A172 (cell line): ENCODE measurements around the gene MYH11. TPM values are rescaled to one million over a fixed set of nuclear protein-coding genes. Genes with fewer than 3 reads are reported as not detected.
"Not testable (repeated sequence)": the region's sequence is repeated elsewhere in the genome, so short reads cannot be mapped to it uniquely, and the experiment has no call there.

Experiments
- DNase-seq: peaks from one replicate; pipeline ENCODE4 v3.0.0-alpha.2; 2015; ENCODE audit warnings: low spot score
- total RNA-seq: library from RNA; depleted of rRNA; stranded (reverse); fragments of >200 nt; shearing (Covaris generic); gene quantifications from 2 replicates; pipeline ENCODE4 v1.2.3, GENCODE V29; 2014; rRNA removed

The MYH11 gene
- total RNA-seq, 1 experiment from 2014 or later, result not detected

DNA sequence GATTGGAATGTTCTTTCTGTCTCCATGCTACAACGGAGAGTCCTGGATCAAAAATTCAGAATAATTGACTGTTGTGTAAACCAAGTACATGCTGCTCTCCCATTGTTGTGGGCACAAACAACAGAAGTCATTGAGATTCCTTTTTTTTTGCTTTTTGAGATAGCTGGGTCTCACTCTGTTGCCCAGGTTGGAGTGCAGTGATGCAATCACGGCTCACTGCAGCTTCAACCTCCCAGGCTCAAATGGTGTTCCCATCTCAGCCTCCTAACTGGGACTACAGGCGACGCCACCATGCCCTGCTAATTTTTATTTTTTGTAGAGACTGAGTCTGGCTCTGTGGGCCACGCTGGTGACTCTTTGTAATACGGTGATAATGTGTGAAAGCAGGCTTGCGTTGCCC lies 182.3 kb downstream of the MYH11 start:
- no peak for DNase-seq

DNA sequence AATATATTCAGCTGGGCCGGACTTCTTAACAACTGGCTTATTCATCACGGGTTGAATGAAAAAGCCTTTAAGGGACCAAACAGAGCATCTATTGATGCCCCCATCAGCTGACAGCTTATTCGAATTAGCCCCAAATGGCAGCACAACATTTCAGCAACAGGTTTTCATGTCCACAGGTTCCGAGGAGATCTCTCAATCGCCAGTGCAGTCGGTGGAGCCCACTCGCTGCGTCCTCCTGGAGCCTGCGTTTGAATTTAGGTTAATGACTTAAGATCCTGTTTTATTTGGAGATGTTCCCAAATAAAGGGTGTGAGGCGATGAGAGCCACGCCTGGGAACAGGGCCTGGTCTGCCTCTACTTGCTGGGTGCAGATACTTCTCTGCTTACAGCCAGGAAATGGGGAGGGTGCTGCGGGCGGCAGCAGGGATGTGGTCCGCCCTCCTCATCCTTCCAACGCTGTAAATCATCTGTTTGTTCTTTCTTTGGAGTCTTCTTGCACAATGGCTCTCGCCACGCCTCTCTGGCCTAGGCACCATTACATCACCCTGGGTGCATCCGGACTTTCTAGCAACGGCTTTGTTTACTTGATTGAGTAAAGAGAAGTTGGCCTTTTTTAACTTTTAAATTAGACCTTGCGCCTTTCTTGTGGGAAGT lies 184.2 kb downstream of the MYH11 start:
- peak; percentile 98 for DNase-seq

DNA sequence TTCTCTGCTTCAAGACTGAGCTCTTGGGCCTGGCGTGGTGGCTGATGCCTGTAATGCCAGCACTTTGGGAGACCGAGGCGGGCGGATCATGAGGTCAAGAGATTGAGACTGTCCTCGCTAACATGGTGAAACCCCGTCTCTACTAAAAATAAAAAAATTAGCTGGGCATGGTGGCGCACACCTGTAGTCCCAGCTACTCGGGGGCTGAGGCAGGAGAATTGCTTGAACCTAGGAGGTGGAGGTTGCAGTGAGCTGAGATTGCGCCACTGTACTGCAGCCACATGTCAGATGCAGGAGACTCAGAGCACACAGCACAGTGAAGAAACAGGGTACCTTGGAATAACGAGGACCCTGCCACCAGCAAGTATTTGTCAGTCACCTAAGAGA lies 184.7 kb downstream of the MYH11 start:
- DNase-seq, result not testable (repeated sequence)

DNA sequence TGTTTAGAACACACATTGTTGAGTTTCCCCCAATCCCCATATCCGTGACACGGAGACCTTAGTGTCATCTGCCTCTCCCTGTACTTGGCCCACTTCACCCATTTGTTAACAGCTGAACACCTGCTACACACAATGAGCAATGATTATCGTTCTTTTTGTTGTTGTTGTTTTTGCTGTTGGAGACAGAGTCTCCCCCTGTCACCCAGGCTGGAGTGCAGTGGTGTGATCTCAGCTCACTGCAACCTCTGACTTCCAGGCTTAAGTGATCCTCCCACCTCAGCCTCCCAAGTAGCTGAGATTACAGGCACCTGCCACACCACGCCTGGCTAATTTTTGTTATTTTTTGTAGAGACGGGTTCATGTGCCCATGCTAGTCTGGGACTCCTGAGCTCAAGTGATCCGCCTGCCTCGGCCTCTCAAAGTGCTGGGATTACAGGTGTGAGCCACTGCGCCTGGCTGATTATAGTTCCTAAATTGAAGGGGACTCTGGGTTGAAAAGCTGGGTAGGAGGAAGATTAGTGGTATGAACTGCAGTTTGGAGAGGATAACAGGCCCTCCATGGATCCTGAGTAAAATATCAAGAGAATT lies 185.2 kb downstream of the MYH11 start:
- DNase-seq, result no peak

DNA sequence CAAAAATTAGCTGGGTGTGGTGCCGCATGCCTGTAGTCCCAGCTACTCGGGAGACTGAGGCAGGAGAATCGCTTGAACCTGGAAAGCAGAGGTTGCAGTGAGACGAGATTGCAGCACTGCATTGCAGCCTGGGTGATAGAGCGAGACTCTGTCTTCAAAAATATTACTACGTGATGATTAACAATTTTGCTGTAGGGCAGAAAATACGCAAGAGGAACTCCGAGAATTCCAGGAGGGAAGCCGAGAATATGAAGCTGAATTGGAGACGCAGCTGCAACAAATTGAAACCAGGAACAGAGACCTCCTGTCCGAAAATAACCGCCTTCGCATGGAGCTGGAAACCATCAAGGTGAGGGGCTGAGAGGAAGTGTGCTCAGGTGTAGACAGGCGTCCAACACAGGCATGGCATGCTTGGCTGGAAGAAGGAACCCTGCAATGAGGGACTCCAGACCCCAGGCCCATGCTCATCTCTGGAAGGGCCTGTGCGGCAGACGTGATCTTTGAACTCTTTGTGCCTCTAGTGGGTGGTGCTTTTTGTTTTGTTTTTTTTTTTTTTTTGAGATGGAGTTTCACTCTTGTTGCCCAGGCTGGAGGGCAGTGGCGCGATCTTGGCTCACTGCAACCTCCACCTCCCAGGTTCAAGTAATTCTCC lies 189.6 kb downstream of the MYH11 start:
- no peak for DNase-seq

DNA sequence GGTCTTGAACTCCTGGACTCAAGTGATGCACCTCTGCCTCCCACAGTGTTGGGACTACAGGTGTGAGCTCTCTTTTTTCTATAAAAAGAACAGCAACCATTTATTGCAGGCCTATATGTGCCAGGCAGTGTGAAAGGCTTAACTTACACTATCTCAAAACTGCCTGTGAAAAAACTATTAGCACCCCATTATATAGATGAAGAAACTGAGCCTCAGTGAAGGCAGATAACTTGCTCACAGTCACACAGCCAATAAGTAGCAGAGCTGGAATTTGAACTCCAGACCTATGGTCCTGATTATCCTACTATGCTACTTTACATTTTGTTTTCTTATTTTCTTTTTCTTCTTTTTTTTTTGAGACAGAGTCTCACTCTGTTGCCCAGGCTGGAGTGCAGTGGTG lies 191.7 kb downstream of the MYH11 start:
- no peak for DNase-seq

DNA sequence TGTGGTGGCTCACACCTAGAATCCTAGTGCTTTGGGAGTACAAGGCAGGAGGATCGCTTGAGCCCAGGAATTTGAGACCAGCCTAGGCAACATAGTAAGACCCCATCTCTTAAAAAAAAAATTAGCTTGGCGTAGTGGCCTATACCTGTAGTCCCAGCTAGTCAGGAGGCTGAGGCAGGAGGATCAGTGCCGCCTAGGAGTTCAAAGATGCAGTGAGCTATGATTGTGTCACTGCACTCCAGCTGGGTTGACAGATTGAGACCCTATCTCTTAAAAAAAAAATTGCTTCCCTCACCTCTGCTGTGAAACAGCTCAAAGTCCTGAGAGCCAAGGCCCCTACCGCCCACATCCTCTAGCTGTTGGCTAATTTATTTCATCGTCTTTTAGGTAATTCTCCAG lies 196.6 kb downstream of the MYH11 start:
- no peak for DNase-seq

DNA sequence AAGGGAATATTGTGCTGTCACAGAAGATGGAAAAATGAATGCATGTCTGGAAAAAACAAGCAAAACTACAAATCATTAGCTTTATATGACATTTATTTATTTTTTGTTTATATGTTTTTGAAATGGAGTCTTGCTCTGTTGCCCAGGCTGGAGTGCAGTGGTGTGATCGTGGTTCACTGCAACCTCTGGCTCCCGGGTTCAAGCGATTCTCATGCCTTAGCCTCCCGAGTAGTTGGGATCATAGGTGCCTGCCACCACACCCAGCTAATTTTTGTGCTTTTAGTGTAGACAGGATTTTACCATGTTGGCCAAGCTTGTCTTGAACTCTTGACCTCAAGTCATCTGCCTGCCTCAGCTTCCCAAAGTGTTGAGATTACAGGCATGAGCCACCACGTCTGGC lies 198.3 kb downstream of the MYH11 start:
- no peak for DNase-seq

DNA sequence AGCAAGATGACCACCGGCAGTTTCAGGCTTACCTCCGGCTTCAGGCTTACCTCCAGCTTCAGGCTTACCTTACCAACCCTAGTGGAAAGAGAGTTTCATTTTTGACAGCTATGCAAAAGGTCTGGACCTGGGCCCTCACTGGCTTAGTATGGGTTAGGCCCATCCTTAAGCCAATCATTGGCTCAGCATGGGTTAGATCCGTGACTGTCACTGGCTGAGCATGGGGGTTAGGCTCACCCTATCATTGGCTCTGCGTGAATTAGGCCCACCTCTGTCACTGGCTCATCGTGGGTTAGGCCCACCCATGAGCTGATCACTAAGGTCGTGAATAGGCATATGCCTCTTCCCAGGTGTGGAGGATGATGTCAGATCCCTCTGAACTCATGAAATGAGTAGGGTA lies 198.7 kb downstream of the MYH11 start:
- no peak for DNase-seq

DNA sequence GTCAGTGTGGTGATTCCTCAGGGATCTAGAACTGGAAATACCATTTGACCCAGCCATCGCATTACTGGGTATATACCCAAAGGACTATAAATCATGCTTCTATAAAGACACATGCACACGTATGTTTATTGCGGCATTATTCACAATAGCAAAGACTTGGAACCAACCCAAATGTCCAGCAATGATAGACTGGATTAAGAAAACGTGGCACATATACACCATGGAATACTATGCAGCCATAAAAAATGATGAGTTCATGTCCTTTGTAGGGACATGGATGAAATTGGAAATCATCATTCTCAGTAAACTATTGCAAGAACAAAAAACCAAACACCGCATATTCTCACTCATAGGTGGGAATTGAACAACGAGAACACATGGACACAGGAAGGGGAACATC lies 201.3 kb downstream of the MYH11 start:
- DNase-seq, result not testable (repeated sequence)

DNA sequence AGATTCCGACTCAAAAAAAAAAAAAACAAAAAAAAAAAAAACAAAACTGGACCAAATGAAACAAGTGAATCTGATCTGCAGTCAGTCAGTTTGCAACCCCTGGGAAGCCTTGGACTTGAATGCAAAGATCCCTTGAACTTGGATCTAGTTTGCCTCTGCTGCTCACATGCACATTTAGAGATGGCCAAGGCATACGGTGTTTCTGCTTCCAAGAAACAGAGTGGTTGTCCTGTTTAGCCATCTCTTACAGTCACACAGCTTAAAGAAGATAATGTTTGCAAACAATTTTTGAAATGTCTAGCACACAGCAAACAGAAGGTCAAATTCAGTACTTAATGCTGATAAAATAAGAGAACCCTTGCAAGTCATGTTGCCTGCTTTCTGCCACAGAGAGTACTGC lies 202.2 kb downstream of the MYH11 start:
- DNase-seq, result no peak

DNA sequence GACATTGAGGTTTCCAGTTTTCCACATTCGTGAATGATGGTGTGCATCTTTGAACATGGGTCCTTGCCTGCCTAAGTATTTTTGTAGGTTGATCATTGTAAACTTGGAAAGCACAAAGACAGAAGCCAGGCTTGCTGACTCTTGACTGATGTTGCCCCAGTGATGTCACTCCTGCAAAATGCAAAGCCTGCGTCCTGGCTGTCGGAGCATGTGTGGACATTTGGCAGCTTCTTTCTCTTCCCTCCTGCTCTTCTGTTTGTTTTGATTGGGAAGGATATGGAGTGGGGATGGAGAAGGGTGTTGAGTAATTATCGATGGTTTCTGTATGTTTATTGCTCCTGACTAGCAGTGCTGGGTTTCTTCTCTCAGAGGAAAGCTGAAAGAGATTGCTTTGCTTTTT lies 203.6 kb downstream of the MYH11 start:
- peak; percentile 23 for DNase-seq

Other genes starting within 250 kb of the MYH11 start
- gene MARF1, start 213.9 kb downstream of the MYH11 start, total RNA-seq, result 6.4 and 8.9 TPM in 2 replicates
- gene NDE1, start 206.8 kb downstream of the MYH11 start, total RNA-seq, result 47.5 and 55.9 TPM in 2 replicates
- 130 and 138 TPM in 2 replicates for gene CEP20, start 31.6 kb upstream of the MYH11 start, total RNA-seq
- gene ABCC1, start 92.6 kb upstream of the MYH11 start, total RNA-seq, result 14.6 and 15.5 TPM in 2 replicates